IMR-90 (cell line): ENCODE measurements around the gene SSH2.

Source experiments
- CEBPB ChIP-seq: IDR thresholded peaks from 2 replicates; pipeline ENCODE4 v1.6.1; 2012; ENCODE audit warnings: low read depth, low read length, improper control_type of control experiment
- FOS ChIP-seq: fragments of 150-350 bp; IDR thresholded peaks from 2 replicates; pipeline ENCODE4 v1.6.1; 2016; ENCODE audit warnings: low read depth, low read length
- MAFK ChIP-seq: IDR thresholded peaks from 2 replicates; pipeline ENCODE4 v1.6.1; 2012; ENCODE audit warnings: low read depth, low read length, improper control_type of control experiment
- MXI1 ChIP-seq: IDR thresholded peaks from 2 replicates; pipeline ENCODE4 v1.6.1; 2012; ENCODE audit warnings: low read depth, mild to moderate bottlenecking, low read length, moderate library complexity, borderline replicate concordance
- POLR2A ChIP-seq: IDR thresholded peaks from 2 replicates; pipeline ENCODE4 v1.6.1; 2012; ENCODE audit warnings: mild to moderate bottlenecking, low read depth, low read length
- RAD21 ChIP-seq: IDR thresholded peaks from 2 replicates; pipeline ENCODE4 v1.6.1; 2012; ENCODE audit warnings: low read length, improper control_type of control experiment
- RCOR1 ChIP-seq: IDR thresholded peaks from 2 replicates; pipeline ENCODE4 v1.6.1; 2012; ENCODE audit warnings: mild to moderate bottlenecking, low read length, improper control_type of control experiment; ENCODE audit not compliant: insufficient replicate concordance
- RFX5 ChIP-seq: IDR thresholded peaks from 2 replicates; pipeline ENCODE4 v1.8.0; 2012; ENCODE audit warnings: low read depth, mild to moderate bottlenecking, low read length, moderate library complexity
- TF ChIP-seq, protein P1 (sequence below): conservative IDR thresholded peaks from 2 replicates; pipeline ENCODE4 v1.5.1; 2012; ENCODE audit warnings: mild to moderate bottlenecking, low read depth, low read length, improper control_type of control experiment
- TF ChIP-seq, protein P2 (sequence below): fragments of 150-350 bp; IDR thresholded peaks from 2 replicates; pipeline ENCODE4 v1.6.1; 2017; ENCODE audit warnings: mild to moderate bottlenecking, antibody characterized with exemption, low read length, low read depth

DNA sequence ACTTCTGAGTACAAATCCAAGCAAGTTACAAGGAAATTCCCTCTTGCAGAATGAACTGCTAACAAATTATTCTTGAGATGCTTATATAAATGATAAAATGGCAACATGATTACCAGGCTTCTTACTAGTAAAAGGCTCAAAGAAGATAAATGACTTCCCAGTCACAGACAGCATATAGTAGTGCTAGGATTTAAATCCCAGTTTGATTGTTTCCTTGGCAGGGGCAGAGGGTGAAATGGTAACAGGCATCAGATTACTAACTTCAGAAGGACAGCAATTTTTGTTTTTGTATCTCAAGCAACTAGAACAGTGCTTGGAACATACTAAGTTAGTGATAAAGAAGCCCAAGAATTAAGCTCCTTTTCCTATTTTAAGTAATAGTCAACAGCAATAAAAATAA lies 102.8 kb downstream of the SSH2 start:
- TF ChIP-seq, protein P1, sequence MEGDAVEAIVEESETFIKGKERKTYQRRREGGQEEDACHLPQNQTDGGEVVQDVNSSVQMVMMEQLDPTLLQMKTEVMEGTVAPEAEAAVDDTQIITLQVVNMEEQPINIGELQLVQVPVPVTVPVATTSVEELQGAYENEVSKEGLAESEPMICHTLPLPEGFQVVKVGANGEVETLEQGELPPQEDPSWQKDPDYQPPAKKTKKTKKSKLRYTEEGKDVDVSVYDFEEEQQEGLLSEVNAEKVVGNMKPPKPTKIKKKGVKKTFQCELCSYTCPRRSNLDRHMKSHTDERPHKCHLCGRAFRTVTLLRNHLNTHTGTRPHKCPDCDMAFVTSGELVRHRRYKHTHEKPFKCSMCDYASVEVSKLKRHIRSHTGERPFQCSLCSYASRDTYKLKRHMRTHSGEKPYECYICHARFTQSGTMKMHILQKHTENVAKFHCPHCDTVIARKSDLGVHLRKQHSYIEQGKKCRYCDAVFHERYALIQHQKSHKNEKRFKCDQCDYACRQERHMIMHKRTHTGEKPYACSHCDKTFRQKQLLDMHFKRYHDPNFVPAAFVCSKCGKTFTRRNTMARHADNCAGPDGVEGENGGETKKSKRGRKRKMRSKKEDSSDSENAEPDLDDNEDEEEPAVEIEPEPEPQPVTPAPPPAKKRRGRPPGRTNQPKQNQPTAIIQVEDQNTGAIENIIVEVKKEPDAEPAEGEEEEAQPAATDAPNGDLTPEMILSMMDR, result no peak
- TF ChIP-seq RCOR1 (no peak), FOS (no peak), POLR2A (no peak), MAFK (no peak), MXI1 (no peak), RFX5 (no peak), RAD21 (no peak), CEBPB (no peak)
- TF ChIP-seq, protein P2, sequence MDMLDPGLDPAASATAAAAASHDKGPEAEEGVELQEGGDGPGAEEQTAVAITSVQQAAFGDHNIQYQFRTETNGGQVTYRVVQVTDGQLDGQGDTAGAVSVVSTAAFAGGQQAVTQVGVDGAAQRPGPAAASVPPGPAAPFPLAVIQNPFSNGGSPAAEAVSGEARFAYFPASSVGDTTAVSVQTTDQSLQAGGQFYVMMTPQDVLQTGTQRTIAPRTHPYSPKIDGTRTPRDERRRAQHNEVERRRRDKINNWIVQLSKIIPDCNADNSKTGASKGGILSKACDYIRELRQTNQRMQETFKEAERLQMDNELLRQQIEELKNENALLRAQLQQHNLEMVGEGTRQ, result no peak
